IPS DF 6.9 (cell line): ENCODE data around the gene CGNL1.

Source experiments
- DNase-seq: peaks from one replicate; pipeline ENCODE4 v3.0.0-alpha.2; 2013; ENCODE audit warnings: low read depth, low spot score
- H3K27ac ChIP-seq: one replicate; pipeline ENCODE4 v1.5.1; 2013; ENCODE audit warnings: low read length, control low read depth
- H3K27me3 ChIP-seq: 2 replicates; pipeline ENCODE4 v1.6.1; 2013; ENCODE audit warnings: mild to moderate bottlenecking, low read length; ENCODE audit not compliant: control insufficient read depth, insufficient read depth
- H3K36me3 ChIP-seq: 2 replicates; pipeline ENCODE4 v1.6.1; 2013; ENCODE audit warnings: low read length; ENCODE audit not compliant: control insufficient read depth, insufficient read depth
- H3K4me1 ChIP-seq: 2 replicates; pipeline ENCODE4 v1.6.1; 2013; ENCODE audit warnings: low read length; ENCODE audit not compliant: control insufficient read depth, insufficient read depth
- H3K4me3 ChIP-seq: 2 replicates; pipeline ENCODE4 v1.5.1; 2013; ENCODE audit warnings: mild to moderate bottlenecking, low read length
- H3K9me3 ChIP-seq: 2 replicates; pipeline ENCODE4 v1.6.1; 2013; ENCODE audit warnings: low read length, inconsistent platforms; ENCODE audit not compliant: control insufficient read depth, insufficient read depth
- whole genome bisulfite sequencing: extraction: QIAGEN DNeasy Blood & Tissue Kit; methylation state at CpG from one replicate; pipeline ENCODE4 v1.1.7; 2013; ENCODE audit warnings: mixed read lengths, missing lambda C conversion rate; ENCODE audit not compliant: insufficient read length, insufficient coverage; 5-methylcytosine and 5-hydroxymethylcytosine counted together

CGNL1 gene

GRCh38 chr15:57551715-57552677 lies 175.7 kb downstream of the CGNL1 start:
- H3K27ac ChIP-seq, result no peak overlapping the region
- WGBS, result no CpG with 5 or more reads among the region's 16 CpGs
- H3K9me3 ChIP-seq, result no peaks in the 10 kb centered on the region
- H3K4me3 ChIP-seq, result no peak overlapping the region
- no peak for DNase-seq
- H3K27me3 ChIP-seq, result no peaks in the 10 kb centered on the region
- H3K4me1 ChIP-seq, result peaks cover 8% of the 10 kb centered on the region
- H3K36me3 ChIP-seq, result peaks cover 7% of the 10 kb centered on the region

DNA sequence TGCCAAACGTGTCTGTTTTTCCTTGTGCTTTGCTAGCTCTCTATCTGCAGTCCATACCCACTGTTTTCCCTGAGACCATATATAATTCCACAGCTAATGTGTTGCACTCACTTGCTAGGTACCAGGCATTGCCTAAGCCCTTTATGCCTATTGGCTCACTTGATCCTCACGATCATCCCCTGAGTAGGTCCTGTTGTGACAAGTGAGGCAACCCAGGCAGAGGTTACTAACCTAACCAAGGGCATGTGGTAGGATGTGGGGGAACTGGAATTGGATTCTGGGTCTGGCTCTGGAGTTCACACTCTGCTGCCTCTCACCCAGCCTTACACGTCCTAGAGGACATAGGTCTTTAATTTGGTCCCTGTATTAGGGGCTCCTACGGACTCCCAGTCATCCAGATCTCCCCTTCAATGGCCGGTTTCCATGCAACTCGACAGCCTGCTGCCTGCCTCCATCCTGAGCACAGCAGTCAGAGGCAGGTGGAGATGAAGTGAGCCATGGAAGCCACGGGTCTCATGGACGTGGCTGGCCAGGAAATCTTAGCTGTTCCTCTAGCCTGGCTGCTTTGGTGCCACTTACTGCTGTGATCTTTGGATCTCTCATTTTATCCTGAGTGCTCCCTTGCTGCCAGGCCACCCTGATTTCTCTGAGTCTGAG lies 176.5 kb downstream of the CGNL1 start:
- Histone ChIP-seq H3K4me3 (no peak overlapping the region), H3K4me1 (peaks cover 8% of the 10 kb centered on the region), H3K9me3 (no peaks in the 10 kb centered on the region), H3K36me3 (peaks cover 5% of the 10 kb centered on the region), H3K27ac (no peak overlapping the region), H3K27me3 (no peaks in the 10 kb centered on the region)
- no CpG with 5 or more reads among the region's 8 CpGs for WGBS
- no peak for DNase-seq

- DNase-seq, result no peak
- WGBS, result no CpG with 5 or more reads among the region's 5 CpGs
- peaks cover 8% of the 10 kb centered on the region for H3K4me1 ChIP-seq
- no peaks in the 10 kb centered on the region for H3K9me3 ChIP-seq
- H3K27ac ChIP-seq, result no peak overlapping the region
- H3K36me3 ChIP-seq, result peaks cover 5% of the 10 kb centered on the region
- H3K4me3 ChIP-seq, result no peak overlapping the region
- no peaks in the 10 kb centered on the region for H3K27me3 ChIP-seq
Measured at GRCh38 chr15:57553526-57553925, 177.2 kb downstream of the CGNL1 start.

- H3K36me3 ChIP-seq, result no peaks in the 10 kb centered on the region
- no peaks in the 10 kb centered on the region for H3K9me3 ChIP-seq
- WGBS, result no CpG with 5 or more reads among the region's 10 CpGs
- no peaks in the 10 kb centered on the region for H3K27me3 ChIP-seq
- no peak overlapping the region for H3K4me3 ChIP-seq
- no peak overlapping the region for H3K27ac ChIP-seq
- peaks cover 8% of the 10 kb centered on the region for H3K4me1 ChIP-seq
- DNase-seq, result no peak
Measured at GRCh38 chr15:57554063-57554811, 177.9 kb downstream of the CGNL1 start.

GRCh38 chr15:57554812-57555179 lies 178.5 kb downstream of the CGNL1 start:
- H3K36me3 ChIP-seq, result no peaks in the 10 kb centered on the region
- no CpG with 5 or more reads among the region's 4 CpGs for WGBS
- DNase-seq, result no peak
- no peak overlapping the region for H3K27ac ChIP-seq
- peaks cover 8% of the 10 kb centered on the region for H3K4me1 ChIP-seq
- no peaks in the 10 kb centered on the region for H3K9me3 ChIP-seq
- no peaks in the 10 kb centered on the region for H3K27me3 ChIP-seq
- H3K4me3 ChIP-seq, result no peak overlapping the region

DNA sequence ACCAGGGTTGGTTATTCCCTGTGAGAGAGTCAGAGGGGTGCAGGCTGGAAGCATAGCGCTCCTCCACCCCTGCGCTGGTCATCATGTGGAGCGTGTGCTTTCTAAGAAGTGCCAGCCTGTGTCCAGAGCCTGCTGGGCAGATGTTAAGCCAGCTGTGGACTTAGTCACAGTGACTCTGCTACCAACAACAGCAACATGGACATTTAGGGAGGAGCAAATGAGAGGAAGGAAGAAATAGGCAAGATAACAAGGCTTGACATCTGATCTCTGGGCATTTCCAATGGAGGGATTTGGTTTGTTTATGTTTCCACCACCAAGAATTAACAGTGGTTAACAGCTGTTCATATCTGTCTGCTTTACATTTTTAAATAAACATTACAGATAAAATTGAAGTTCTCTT lies 179.0 kb downstream of the CGNL1 start:
- H3K36me3 ChIP-seq, result no peaks in the 10 kb centered on the region
- H3K9me3 ChIP-seq, result no peaks in the 10 kb centered on the region
- no CpG with 5 or more reads among the region's 3 CpGs for WGBS
- no peak for DNase-seq
- no peak overlapping the region for H3K27ac ChIP-seq
- no peaks in the 10 kb centered on the region for H3K27me3 ChIP-seq
- no peak overlapping the region for H3K4me3 ChIP-seq
- peaks cover 8% of the 10 kb centered on the region for H3K4me1 ChIP-seq

DNA sequence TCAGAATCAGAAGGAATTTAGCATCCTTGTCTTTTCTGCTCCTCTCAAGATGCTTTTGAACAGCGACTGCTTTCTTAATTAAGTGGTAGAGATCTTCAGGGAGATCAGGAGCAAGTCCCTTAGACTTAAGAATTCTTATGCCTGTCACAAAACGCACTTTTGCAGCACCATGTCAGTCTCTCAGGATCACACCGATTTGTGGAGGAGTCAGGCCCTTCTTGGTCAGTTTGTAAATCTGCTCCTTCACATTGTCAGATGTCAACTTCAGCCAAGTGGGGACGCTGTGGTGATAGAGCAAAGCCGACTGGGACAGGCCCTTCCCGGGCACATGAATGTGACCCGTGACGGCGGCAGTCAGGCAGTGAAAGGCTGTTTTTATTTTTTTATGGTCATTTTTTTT lies 179.7 kb downstream of the CGNL1 start:
- Histone ChIP-seq H3K27me3 (no peaks in the 10 kb centered on the region), H3K4me3 (no peak overlapping the region), H3K9me3 (no peaks in the 10 kb centered on the region), H3K36me3 (no peaks in the 10 kb centered on the region), H3K27ac (no peak overlapping the region), H3K4me1 (peaks cover 7% of the 10 kb centered on the region)
- no peak for DNase-seq
- WGBS, result no CpG with 5 or more reads among the region's 9 CpGs

GRCh38 chr15:57557267-57557666 lies 181.0 kb downstream of the CGNL1 start:
- Histone ChIP-seq H3K4me3 (no peak overlapping the region), H3K9me3 (no peaks in the 10 kb centered on the region), H3K4me1 (peaks cover 2% of the 10 kb centered on the region; the same call in 1 of the 2 replicates), H3K27me3 (no peaks in the 10 kb centered on the region), H3K36me3 (no peaks in the 10 kb centered on the region), H3K27ac (no peak overlapping the region)
- no CpG with 5 or more reads among the region's 3 CpGs for WGBS
- DNase-seq, result no peak

GRCh38 chr15:57557810-57558209 lies 181.5 kb downstream of the CGNL1 start:
- no peak for DNase-seq
- no CpG with 5 or more reads among the region's 6 CpGs for WGBS
- H3K9me3 ChIP-seq, result no peaks in the 10 kb centered on the region
- no peak overlapping the region for H3K27ac ChIP-seq
- H3K4me3 ChIP-seq, result no peak overlapping the region
- no peaks in the 10 kb centered on the region for H3K4me1 ChIP-seq
- H3K36me3 ChIP-seq, result no peaks in the 10 kb centered on the region
- no peaks in the 10 kb centered on the region for H3K27me3 ChIP-seq

- Histone ChIP-seq H3K9me3 (no peaks in the 10 kb centered on the region), H3K27me3 (no peaks in the 10 kb centered on the region), H3K4me3 (no peak overlapping the region), H3K27ac (no peak overlapping the region), H3K4me1 (no peaks in the 10 kb centered on the region), H3K36me3 (no peaks in the 10 kb centered on the region)
- DNase-seq, result no peak
- WGBS, result no CpG with 5 or more reads among the region's 5 CpGs
Measured at GRCh38 chr15:57559875-57560274, 183.6 kb downstream of the CGNL1 start.
